IPS DF 4.7 (cell line): ENCODE data around the gene MORN1.

Experiments
- DNase-seq: peaks from one replicate; pipeline ENCODE4 v3.0.0-alpha.2; 2013; ENCODE audit warnings: low spot score; ENCODE audit errors: extremely low read depth

MORN1 gene

GRCh38 chr1:2386636-2387611 lies 4.4 kb downstream of the MORN1 start:
- DNase-seq: no peak

- DNase-seq: no peak
Measured at GRCh38 chr1:2385606-2386280, 5.6 kb downstream of the MORN1 start.

- DNase-seq: no peak
Measured at GRCh38 chr1:2384941-2385481, 6.3 kb downstream of the MORN1 start.

- DNase-seq: no peak
Measured at GRCh38 chr1:2384130-2384860, 7.1 kb downstream of the MORN1 start.

GRCh38 chr1:2383576-2383975 lies 7.8 kb downstream of the MORN1 start:
- DNase-seq: no peak

GRCh38 chr1:2382621-2383361 lies 8.6 kb downstream of the MORN1 start:
- DNase-seq: no peak

GRCh38 chr1:2381741-2382620 lies 9.4 kb downstream of the MORN1 start:
- DNase-seq: no peak

- no peak for DNase-seq
Measured at GRCh38 chr1:2380816-2381591, 10.3 kb downstream of the MORN1 start.

GRCh38 chr1:2379733-2380404 lies 11.5 kb downstream of the MORN1 start:
- no peak for DNase-seq

GRCh38 chr1:2378956-2379732 lies 12.2 kb downstream of the MORN1 start:
- no peak for DNase-seq

GRCh38 chr1:2378441-2378851 lies 12.9 kb downstream of the MORN1 start:
- DNase-seq: no peak

GRCh38 chr1:2377751-2378440 lies 13.5 kb downstream of the MORN1 start:
- DNase-seq: no peak

- DNase-seq: no peak
Measured at GRCh38 chr1:2376931-2377672, 14.3 kb downstream of the MORN1 start.

GRCh38 chr1:2376261-2376741 lies 15.1 kb downstream of the MORN1 start:
- no peak for DNase-seq

GRCh38 chr1:2375923-2376260 lies 15.5 kb downstream of the MORN1 start:
- DNase-seq: no peak

- DNase-seq: no peak
Measured at GRCh38 chr1:2375246-2375922, 16.0 kb downstream of the MORN1 start.
